K562 (cell line): ENCODE measurements around the gene PRKAG1. TPM values are rescaled to one million over a fixed set of nuclear protein-coding genes. Genes with fewer than 3 reads are reported as not detected.

Experiments used
- ATF1 ChIP-seq, 2 experiments: fragments of 450-650 bp in 1 of 2; IDR thresholded peaks; 2 replicates each; pipeline ENCODE4 v1.6.1; 2016; ENCODE audit warnings: missing compliant biosample characterization in 1 of 2, missing genetic modification characterization in 1 of 2
- MAFG ChIP-seq: fragments of 450-650 bp; conservative IDR thresholded peaks from 2 replicates; pipeline ENCODE4 v1.6.1; 2016; ENCODE audit warnings: missing genetic modification characterization, missing compliant biosample characterization
- PRPF4 ChIP-seq: fragments of 200-400 bp; formaldehyde crosslinking; IDR thresholded peaks from one replicate; pipeline ENCODE4 v1.6.1; 2017; ENCODE audit warnings: low read length, low read depth, mild to moderate bottlenecking; ENCODE audit not compliant: insufficient read depth, poor library complexity, severe bottlenecking
- RCOR1 ChIP-seq, 2 experiments: IDR thresholded peaks; 2 replicates each; pipeline ENCODE4 v1.6.1; 2012; ENCODE audit warnings: low read depth in 2 of 2, low read length in 2 of 2, borderline replicate concordance in 1 of 2, improper control_type of control experiment in 1 of 2
- RFX7 ChIP-seq: fragments of 250-450 bp; sonication (Bioruptor Pico); IDR thresholded peaks from 2 replicates; pipeline ENCODE4 v1.5.1; 2021; ENCODE audit warnings: mild to moderate bottlenecking
- SIN3A ChIP-seq, 2 experiments: fragments of 150-350 bp in 1 of 2; IDR thresholded peaks; 2 replicates each; pipeline ENCODE4 v1.6.1; 2011 to 2016; ENCODE audit warnings: borderline replicate concordance in 2 of 2, low read depth in 2 of 2, low read length in 2 of 2, mild to moderate bottlenecking in 2 of 2, moderate library complexity in 2 of 2; ENCODE audit not compliant: control insufficient read depth in 1 of 2
- STAT5B ChIP-seq: fragments of 250-450 bp; sonication (Bioruptor Pico); IDR thresholded peaks from 2 replicates; pipeline ENCODE4 v1.8.0; 2021; ENCODE audit warnings: mild to moderate bottlenecking, inconsistent platforms
- polyA plus RNA-seq, 8 experiments: library from polyadenylated mRNA; depleted of rRNA in 4 of 8; stranded (reverse) in 5 of 8; unstranded in 3 of 8; fragments of >200 nt; fragmentation: Nextera tagmentation in 2 of 8; fragmentation: Illumina TruSeq in 1 of 8; extraction: Ambion mirVana in 2 of 8; extraction: Trizol in 1 of 8; gene quantifications; 2 replicates each; pipeline versions ENCODE4 v1.2.1 to v1.2.3, GENCODE V29; 2011 to 2014; ENCODE audit warnings: inconsistent platforms in 1 of 8, missing spikeins in 1 of 8
- total RNA-seq, 7 experiments: library from RNA; depleted of rRNA in 6 of 7; stranded (reverse); fragments of >200 nt in 6 of 7; fragmentation: Illumina TruSeq in 2 of 7; extraction: Trizol in 2 of 7; gene quantifications; 2 replicates each; pipeline versions ENCODE4 v1.2.1 to v1.2.3, GENCODE V29; 2011 to 2021; ENCODE audit warnings: low replicate concordance in 1 of 7
- TF ChIP-seq, protein P1 (sequence below): sonication (generic); formaldehyde crosslinking; IDR thresholded peaks from 2 replicates; pipeline ENCODE4 v1.8.1; 2023; ENCODE audit warnings: missing genetic modification reagents, mild to moderate bottlenecking, borderline replicate concordance
- TF ChIP-seq, protein P2 (sequence below): sonication (generic); formaldehyde crosslinking; IDR thresholded peaks from 2 replicates; pipeline ENCODE4 v1.9.0; 2022; ENCODE audit warnings: mild to moderate bottlenecking, missing genetic modification reagents
- TF ChIP-seq, protein P3 (sequence below): sonication (generic); formaldehyde crosslinking; IDR thresholded peaks from 2 replicates; pipeline ENCODE4 v1.8.1; 2023; ENCODE audit warnings: mild to moderate bottlenecking, missing genetic modification reagents
- TF ChIP-seq, protein P4 (sequence below): fragments of 250-450 bp; sonication (Bioruptor Pico); IDR thresholded peaks from 2 replicates; pipeline ENCODE4 v1.4.0; 2020; ENCODE audit warnings: mild to moderate bottlenecking, moderate library complexity
- TF ChIP-seq, protein P5 (sequence below): fragments of 450-650 bp; IDR thresholded peaks from 2 replicates; pipeline ENCODE4 v1.6.1; 2016; ENCODE audit warnings: borderline replicate concordance

Gene PRKAG1
- total and polyA plus RNA-seq, 9 of the 15 experiments (the other 6 are each of a cell fraction or from before 2014, with no cell fraction given): 51.1 to 126 (median 79.1) TPM

DNA sequence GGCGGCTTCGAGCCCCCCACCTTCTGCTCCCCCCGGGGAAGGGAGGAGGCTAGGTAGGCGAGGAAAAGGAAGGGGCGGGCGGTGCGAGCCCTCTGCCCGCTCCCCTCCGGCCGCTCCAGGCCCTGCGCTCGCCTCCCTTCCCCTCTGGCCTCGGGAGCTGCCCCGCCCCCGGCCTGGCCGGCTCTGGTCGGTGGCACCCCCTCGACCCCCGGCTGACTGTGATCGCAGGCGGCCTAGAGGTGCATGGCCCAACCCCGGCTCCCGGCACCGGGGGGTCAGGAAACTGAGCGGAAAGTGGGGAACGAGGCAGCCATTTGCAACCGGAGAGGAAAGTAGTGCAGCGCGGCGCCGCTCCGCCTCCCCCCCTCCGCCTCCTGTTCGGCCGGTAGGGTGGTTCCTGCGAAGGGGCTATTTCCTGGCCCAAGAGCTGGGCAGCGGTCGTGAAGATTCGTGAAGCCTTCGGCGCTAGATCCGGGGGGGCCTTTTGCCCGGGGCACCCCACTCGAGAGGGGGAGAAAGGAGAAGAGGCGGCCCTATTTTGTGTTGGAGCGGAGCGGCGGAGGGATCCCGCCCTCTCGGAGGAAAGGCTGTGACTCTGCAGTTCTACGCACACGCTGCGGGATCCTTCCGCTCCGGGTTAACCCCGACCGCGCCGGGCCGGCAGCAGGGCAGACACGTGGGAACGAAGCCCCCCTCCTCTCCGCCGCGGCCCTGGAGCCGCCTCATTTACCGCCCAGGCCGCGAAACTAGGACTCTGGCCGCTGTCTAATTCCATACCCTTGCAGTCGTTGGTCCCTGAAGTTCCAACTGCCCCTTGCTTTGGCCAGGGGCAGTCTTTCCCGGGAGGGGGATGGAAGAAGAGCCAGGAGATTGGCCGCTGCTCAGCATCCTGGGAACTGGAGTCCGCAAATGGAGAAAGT, 41.9 kb upstream of the PRKAG1 start, which contains the start of gene KMT2D (continued):
- TF ChIP-seq, protein P1, sequence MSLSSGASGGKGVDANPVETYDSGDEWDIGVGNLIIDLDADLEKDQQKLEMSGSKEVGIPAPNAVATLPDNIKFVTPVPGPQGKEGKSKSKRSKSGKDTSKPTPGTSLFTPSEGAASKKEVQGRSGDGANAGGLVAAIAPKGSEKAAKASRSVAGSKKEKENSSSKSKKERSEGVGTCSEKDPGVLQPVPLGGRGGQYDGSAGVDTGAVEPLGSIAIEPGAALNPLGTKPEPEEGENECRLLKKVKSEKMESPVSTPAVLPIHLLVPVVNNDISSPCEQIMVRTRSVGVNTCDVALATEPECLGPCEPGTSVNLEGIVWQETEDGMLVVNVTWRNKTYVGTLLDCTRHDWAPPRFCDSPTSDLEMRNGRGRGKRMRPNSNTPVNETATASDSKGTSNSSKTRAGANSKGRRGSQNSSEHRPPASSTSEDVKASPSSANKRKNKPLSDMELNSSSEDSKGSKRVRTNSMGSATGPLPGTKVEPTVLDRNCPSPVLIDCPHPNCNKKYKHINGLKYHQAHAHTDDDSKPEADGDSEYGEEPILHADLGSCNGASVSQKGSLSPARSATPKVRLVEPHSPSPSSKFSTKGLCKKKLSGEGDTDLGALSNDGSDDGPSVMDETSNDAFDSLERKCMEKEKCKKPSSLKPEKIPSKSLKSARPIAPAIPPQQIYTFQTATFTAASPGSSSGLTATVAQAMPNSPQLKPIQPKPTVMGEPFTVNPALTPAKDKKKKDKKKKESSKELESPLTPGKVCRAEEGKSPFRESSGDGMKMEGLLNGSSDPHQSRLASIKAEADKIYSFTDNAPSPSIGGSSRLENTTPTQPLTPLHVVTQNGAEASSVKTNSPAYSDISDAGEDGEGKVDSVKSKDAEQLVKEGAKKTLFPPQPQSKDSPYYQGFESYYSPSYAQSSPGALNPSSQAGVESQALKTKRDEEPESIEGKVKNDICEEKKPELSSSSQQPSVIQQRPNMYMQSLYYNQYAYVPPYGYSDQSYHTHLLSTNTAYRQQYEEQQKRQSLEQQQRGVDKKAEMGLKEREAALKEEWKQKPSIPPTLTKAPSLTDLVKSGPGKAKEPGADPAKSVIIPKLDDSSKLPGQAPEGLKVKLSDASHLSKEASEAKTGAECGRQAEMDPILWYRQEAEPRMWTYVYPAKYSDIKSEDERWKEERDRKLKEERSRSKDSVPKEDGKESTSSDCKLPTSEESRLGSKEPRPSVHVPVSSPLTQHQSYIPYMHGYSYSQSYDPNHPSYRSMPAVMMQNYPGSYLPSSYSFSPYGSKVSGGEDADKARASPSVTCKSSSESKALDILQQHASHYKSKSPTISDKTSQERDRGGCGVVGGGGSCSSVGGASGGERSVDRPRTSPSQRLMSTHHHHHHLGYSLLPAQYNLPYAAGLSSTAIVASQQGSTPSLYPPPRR (CRISPR knock-in tag): peak; percentile 80; the same call in 1 of the 2 replicates
- TF ChIP-seq RCOR1 (IDR thresholded peaks at IDR 0.05; ENCODE audit: borderline replicate concordance in 1 of 2, low read depth in 2 of 2, low read length in 2 of 2): peak in 1 of 2 experiments; percentile 65; a peak in 2 of 4 replicates
- TF ChIP-seq, protein P2, sequence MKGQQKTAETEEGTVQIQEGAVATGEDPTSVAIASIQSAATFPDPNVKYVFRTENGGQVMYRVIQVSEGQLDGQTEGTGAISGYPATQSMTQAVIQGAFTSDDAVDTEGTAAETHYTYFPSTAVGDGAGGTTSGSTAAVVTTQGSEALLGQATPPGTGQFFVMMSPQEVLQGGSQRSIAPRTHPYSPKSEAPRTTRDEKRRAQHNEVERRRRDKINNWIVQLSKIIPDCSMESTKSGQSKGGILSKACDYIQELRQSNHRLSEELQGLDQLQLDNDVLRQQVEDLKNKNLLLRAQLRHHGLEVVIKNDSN (CRISPR knock-in tag): peak; percentile 80
- TF ChIP-seq MAFG (tag): peak; percentile 95
- TF ChIP-seq, protein P3, sequence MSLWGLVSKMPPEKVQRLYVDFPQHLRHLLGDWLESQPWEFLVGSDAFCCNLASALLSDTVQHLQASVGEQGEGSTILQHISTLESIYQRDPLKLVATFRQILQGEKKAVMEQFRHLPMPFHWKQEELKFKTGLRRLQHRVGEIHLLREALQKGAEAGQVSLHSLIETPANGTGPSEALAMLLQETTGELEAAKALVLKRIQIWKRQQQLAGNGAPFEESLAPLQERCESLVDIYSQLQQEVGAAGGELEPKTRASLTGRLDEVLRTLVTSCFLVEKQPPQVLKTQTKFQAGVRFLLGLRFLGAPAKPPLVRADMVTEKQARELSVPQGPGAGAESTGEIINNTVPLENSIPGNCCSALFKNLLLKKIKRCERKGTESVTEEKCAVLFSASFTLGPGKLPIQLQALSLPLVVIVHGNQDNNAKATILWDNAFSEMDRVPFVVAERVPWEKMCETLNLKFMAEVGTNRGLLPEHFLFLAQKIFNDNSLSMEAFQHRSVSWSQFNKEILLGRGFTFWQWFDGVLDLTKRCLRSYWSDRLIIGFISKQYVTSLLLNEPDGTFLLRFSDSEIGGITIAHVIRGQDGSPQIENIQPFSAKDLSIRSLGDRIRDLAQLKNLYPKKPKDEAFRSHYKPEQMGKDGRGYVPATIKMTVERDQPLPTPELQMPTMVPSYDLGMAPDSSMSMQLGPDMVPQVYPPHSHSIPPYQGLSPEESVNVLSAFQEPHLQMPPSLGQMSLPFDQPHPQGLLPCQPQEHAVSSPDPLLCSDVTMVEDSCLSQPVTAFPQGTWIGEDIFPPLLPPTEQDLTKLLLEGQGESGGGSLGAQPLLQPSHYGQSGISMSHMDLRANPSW: no peak
- TF ChIP-seq STAT5B: no peak
- TF ChIP-seq, protein P4, sequence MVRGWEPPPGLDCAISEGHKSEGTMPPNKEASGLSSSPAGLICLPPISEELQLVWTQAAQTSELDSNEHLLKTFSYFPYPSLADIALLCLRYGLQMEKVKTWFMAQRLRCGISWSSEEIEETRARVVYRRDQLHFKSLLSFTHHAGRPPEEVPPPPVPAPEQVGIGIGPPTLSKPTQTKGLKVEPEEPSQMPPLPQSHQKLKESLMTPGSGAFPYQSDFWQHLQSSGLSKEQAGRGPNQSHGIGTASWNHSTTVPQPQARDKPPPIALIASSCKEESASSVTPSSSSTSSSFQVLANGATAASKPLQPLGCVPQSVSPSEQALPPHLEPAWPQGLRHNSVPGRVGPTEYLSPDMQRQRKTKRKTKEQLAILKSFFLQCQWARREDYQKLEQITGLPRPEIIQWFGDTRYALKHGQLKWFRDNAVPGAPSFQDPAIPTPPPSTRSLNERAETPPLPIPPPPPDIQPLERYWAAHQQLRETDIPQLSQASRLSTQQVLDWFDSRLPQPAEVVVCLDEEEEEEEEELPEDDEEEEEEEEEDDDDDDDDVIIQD (CRISPR knock-in tag): 0 out of 2 replicates have a peak, but pooled peaks have one; percentile 32
- no peak for TF ChIP-seq RFX7 (CRISPR knock-in tag)
- TF ChIP-seq, protein P5, sequence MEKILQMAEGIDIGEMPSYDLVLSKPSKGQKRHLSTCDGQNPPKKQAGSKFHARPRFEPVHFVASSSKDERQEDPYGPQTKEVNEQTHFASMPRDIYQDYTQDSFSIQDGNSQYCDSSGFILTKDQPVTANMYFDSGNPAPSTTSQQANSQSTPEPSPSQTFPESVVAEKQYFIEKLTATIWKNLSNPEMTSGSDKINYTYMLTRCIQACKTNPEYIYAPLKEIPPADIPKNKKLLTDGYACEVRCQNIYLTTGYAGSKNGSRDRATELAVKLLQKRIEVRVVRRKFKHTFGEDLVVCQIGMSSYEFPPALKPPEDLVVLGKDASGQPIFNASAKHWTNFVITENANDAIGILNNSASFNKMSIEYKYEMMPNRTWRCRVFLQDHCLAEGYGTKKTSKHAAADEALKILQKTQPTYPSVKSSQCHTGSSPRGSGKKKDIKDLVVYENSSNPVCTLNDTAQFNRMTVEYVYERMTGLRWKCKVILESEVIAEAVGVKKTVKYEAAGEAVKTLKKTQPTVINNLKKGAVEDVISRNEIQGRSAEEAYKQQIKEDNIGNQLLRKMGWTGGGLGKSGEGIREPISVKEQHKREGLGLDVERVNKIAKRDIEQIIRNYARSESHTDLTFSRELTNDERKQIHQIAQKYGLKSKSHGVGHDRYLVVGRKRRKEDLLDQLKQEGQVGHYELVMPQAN: peak; percentile 94
- peak; percentile 42 for TF ChIP-seq PRPF4
- peak; percentile 82 for TF ChIP-seq ATF1 (CRISPR knock-in tag; IDR thresholded peaks at IDR 0.05)
- peak; percentile 98 for TF ChIP-seq ATF1 (tag; IDR thresholded peaks at IDR 0.05)
- TF ChIP-seq SIN3A (IDR thresholded peaks at IDR 0.05; ENCODE audit: borderline replicate concordance in 2 of 2, control insufficient read depth in 1 of 2, low read depth in 2 of 2, low read length in 2 of 2): peak; percentile 90 to 96; a peak in 3 of 4 replicates
